ENCODE results near the gene NPPC.
"Not testable (repeated sequence)": the region's sequence is repeated elsewhere in the genome, so short reads cannot be mapped to it uniquely, and the experiment has no call there.

Gene NPPC

DNA sequence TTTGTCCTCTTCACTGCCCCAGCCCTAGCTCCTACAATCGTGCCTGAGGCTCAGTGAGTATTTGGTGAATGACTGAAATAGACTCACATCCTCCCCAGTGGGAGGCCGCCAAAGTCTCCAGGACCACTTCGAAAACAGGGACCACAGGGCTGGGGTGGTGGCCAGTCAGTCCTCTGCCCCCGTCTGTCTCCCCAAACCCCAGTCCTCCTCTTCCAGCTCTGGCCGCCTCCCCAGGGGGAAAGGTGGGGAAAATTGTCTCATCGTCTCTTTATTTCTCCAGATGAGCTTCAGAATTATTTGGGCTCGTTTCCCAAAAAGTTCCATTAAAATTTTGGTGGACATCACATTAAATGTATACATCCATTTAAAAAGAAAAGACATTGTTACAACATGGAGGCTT is 43.5 kb downstream of the NPPC start:
- no peak for TF ChIP-seq EZH2 (IDR thresholded peaks at IDR 0.05; ENCODE audit: borderline replicate concordance, low read length)
- TF ChIP-seq, protein P1, sequence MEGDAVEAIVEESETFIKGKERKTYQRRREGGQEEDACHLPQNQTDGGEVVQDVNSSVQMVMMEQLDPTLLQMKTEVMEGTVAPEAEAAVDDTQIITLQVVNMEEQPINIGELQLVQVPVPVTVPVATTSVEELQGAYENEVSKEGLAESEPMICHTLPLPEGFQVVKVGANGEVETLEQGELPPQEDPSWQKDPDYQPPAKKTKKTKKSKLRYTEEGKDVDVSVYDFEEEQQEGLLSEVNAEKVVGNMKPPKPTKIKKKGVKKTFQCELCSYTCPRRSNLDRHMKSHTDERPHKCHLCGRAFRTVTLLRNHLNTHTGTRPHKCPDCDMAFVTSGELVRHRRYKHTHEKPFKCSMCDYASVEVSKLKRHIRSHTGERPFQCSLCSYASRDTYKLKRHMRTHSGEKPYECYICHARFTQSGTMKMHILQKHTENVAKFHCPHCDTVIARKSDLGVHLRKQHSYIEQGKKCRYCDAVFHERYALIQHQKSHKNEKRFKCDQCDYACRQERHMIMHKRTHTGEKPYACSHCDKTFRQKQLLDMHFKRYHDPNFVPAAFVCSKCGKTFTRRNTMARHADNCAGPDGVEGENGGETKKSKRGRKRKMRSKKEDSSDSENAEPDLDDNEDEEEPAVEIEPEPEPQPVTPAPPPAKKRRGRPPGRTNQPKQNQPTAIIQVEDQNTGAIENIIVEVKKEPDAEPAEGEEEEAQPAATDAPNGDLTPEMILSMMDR (IDR thresholded peaks at IDR 0.05; ENCODE audit: low read length), result no peak
- Histone ChIP-seq H3K4me3 (ENCODE audit: low read depth, low read length, poor library complexity, severe bottlenecking) (no peak overlapping the region), H3K9ac (ENCODE audit: low read length) (no peak overlapping the region)

DNA sequence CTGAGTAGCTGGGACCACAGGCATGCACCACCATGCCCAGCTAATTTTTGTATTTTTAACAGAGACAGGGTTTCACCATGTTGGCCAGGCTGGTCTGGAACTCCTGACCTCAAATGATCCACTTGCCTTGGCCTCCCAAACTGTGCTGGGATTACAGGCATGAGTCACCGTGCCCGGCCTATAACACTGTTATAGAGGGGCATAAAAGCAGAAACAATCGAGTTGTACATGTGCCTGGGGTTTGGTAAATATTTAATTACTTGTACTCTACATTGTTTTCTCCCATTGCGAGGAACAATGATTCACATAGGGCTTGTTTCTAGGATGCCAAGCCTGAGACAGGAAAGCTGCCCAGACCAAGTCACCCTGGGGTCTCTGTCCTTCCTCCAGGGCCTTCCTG is 45.8 kb downstream of the NPPC start:
- not testable (repeated sequence) for H2AFZ ChIP-seq (ENCODE audit: low read length); H3K4me2 ChIP-seq (ENCODE audit: low read length)

More for the DNA sequence above, 43.5 kb downstream of the NPPC start:
- Histone ChIP-seq H3K79me2 (ENCODE audit: insufficient read depth, low read length) (no peaks in the 10 kb centered on the region), H4K20me1 (ENCODE audit: insufficient read depth, low read length) (no peaks in the 10 kb centered on the region), H3K27me3 (ENCODE audit: insufficient read depth, low read length) (peaks cover 12% of the 10 kb centered on the region; the same call in 1 of the 2 replicates), H3F3A (ENCODE audit: insufficient read depth, low read length) (no peaks in the 10 kb centered on the region), H3K27ac (ENCODE audit: low read depth, low read length, poor library complexity, severe bottlenecking) (no peak overlapping the region), H2AFZ (ENCODE audit: low read length) (no peak overlapping the region), H3K4me2 (ENCODE audit: low read length) (no peak overlapping the region), H3K9me2 (ENCODE audit: low read depth, low read length) (no peaks in the 10 kb centered on the region), H3K36me3 (ENCODE audit: insufficient read depth, low read length) (no peaks in the 10 kb centered on the region), H3K9me3 (ENCODE audit: low read length) (0 out of 2 replicates have a peak, but pooled peaks cover 2% of the 10 kb centered on the region), H3K4me1 (ENCODE audit: insufficient read depth, low read length, severe bottlenecking) (no peaks in the 10 kb centered on the region)

DNA sequence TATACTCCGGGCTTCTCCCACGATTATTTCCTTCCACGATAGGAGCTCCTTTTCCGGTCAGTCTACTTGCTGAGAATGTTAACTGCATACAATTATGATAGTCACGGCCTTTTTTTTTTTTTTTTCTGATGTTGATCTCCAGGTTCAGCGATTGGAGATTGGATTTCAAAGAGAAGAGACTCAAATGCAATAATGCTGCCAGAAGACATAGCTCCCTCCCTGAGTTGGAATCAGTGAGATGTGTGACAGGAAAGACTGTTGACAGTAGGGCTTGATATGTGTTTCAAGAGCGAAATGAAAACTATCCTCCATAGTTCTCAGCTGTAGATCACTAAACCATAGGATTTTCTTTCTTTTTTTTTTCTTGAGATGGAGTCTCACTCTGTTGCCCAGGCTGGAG is 47.0 kb downstream of the NPPC start:
- Histone ChIP-seq H3K9ac (ENCODE audit: low read length) (no peak overlapping the region), H4K20me1 (ENCODE audit: insufficient read depth, low read length) (no peaks in the 10 kb centered on the region), H3K9me2 (ENCODE audit: low read depth, low read length) (no peaks in the 10 kb centered on the region), H3K4me3 (ENCODE audit: low read depth, low read length, poor library complexity, severe bottlenecking) (no peak overlapping the region), H3F3A (ENCODE audit: insufficient read depth, low read length) (no peaks in the 10 kb centered on the region), H3K79me2 (ENCODE audit: insufficient read depth, low read length) (no peaks in the 10 kb centered on the region), H2AFZ (ENCODE audit: low read length) (no peak overlapping the region), H3K4me1 (ENCODE audit: insufficient read depth, low read length, severe bottlenecking) (no peaks in the 10 kb centered on the region), H3K27ac (ENCODE audit: low read depth, low read length, poor library complexity, severe bottlenecking) (no peak overlapping the region), H3K4me2 (ENCODE audit: low read length) (no peak overlapping the region), H3K36me3 (ENCODE audit: insufficient read depth, low read length) (no peaks in the 10 kb centered on the region), H3K27me3 (ENCODE audit: insufficient read depth, low read length) (no peaks in the 10 kb centered on the region; the same call in 1 of the 2 replicates), H3K9me3 (ENCODE audit: low read length) (no peaks in the 10 kb centered on the region)
- no peak for TF ChIP-seq EZH2 (IDR thresholded peaks at IDR 0.05; ENCODE audit: borderline replicate concordance, low read length)
- TF ChIP-seq, protein P1 (IDR thresholded peaks at IDR 0.05; ENCODE audit: low read length), result no peak

More for the DNA sequence above, 45.8 kb downstream of the NPPC start:
- not testable (repeated sequence) for H3K9ac ChIP-seq (ENCODE audit: low read length); H3K9me3 ChIP-seq (ENCODE audit: low read length); H3K27ac ChIP-seq (ENCODE audit: low read depth, low read length, poor library complexity, severe bottlenecking); H3K79me2 ChIP-seq (ENCODE audit: insufficient read depth, low read length); H3K9me2 ChIP-seq (ENCODE audit: low read depth, low read length); H3K27me3 ChIP-seq (ENCODE audit: insufficient read depth, low read length); H3K36me3 ChIP-seq (ENCODE audit: insufficient read depth, low read length); H3F3A ChIP-seq (ENCODE audit: insufficient read depth, low read length); H3K4me3 ChIP-seq (ENCODE audit: low read depth, low read length, poor library complexity, severe bottlenecking); H3K4me1 ChIP-seq (ENCODE audit: insufficient read depth, low read length, severe bottlenecking); H4K20me1 ChIP-seq (ENCODE audit: insufficient read depth, low read length)

Measured in OCI-LY1 (cell line).